ENCODE results near the gene RPAP2.
"Not testable (repeated sequence)": the region's sequence is repeated elsewhere in the genome, so short reads cannot be mapped to it uniquely, and the experiment has no call there.

RPAP2 gene

DNA sequence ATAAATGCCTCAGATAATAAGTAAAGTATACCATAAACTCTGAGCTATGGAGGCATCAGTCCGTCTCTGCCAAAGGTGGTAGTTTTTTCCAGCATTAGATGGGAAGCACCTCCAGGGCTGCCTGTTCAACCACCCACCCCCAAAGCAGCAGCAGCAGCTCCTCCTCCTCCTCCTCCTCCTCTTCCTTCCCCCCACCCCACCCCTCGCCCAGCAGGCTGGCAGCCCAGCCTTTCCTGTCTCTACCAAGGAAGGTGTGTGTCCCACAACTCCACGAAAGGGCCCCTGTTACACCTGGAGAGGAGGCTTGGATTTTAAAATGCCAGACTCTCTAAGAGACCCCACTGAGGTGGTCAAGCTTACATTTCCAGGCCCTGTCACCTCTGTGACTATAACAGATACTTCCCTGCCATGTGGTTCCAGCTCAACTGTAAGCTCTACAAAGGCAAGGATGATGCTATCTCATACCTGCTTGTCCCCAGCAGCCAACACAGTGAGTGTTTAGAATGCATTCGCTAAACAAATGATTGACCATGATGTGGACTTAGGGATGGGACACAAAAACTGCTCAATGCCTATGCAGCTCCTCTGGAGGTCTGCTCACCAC lies 111.2 kb downstream of the RPAP2 start:
- Mint-ChIP-seq H3K4me1 (peaks cover 22% of the 10 kb centered on the region), H3K9me3 (no peaks in the 10 kb centered on the region), H3K27me3 (no peaks in the 10 kb centered on the region), H3K36me3 (ENCODE audit: insufficient read depth) (no peaks in the 10 kb centered on the region), H3K4me3 (no peak overlapping the region), H3K27ac (ENCODE audit: low read depth) (no peak overlapping the region)
- DNase-seq (ENCODE audit: low spot score in 2 of 2) (no peak), ATAC-seq (replicated peaks; ENCODE audit: extremely low read depth, poor library complexity, severe bottlenecking) (no peak)

GRCh38 chr1:92410706-92411105 lies 111.8 kb downstream of the RPAP2 start:
- H3K36me3 Mint-ChIP-seq (ENCODE audit: insufficient read depth): no peaks in the 10 kb centered on the region
- H3K4me1 Mint-ChIP-seq: peaks cover 22% of the 10 kb centered on the region
- peak overlapping the region; percentile 15 for H3K4me3 Mint-ChIP-seq
- H3K9me3 Mint-ChIP-seq: no peaks in the 10 kb centered on the region
- H3K27ac Mint-ChIP-seq (ENCODE audit: low read depth): no peak overlapping the region
- no peaks in the 10 kb centered on the region for H3K27me3 Mint-ChIP-seq
- DNase-seq (ENCODE audit: low spot score in 2 of 2): no peak
- ATAC-seq (replicated peaks; ENCODE audit: extremely low read depth, poor library complexity, severe bottlenecking): peak; percentile 79

GRCh38 chr1:92411511-92411910 lies 112.7 kb downstream of the RPAP2 start:
- H3K9me3 Mint-ChIP-seq: no peaks in the 10 kb centered on the region
- H3K27ac Mint-ChIP-seq (ENCODE audit: low read depth): no peak overlapping the region
- H3K4me3 Mint-ChIP-seq: no peak overlapping the region
- H3K27me3 Mint-ChIP-seq: no peaks in the 10 kb centered on the region
- H3K36me3 Mint-ChIP-seq (ENCODE audit: insufficient read depth): no peaks in the 10 kb centered on the region
- DNase-seq (ENCODE audit: low spot score in 2 of 2) (no peak), ATAC-seq (replicated peaks; ENCODE audit: extremely low read depth, poor library complexity, severe bottlenecking) (no peak)
- peaks cover 22% of the 10 kb centered on the region for H3K4me1 Mint-ChIP-seq

DNA sequence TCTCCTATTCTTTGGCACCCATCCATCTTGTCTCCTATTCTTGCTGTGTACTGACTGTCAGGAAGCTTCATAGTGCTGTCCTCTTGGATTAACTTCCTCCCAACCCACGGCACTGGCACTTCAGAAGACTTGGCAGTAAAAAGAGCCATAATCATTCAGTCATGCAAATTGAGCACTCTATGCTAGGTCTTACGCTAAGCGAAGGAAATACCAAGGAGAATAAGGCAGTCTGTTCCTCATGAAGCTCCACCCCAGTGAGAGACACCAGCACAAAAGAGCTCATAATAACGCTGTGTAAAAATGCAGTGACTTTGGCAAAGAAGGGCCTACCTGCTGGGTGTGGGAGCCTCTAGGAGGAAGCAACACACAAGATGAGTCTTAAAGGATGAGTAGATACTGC lies 120.8 kb downstream of the RPAP2 start:
- H3K4me1 Mint-ChIP-seq: no peaks in the 10 kb centered on the region
- peaks cover 1% of the 10 kb centered on the region for H3K36me3 Mint-ChIP-seq (ENCODE audit: insufficient read depth)
- ATAC-seq (replicated peaks; ENCODE audit: extremely low read depth, poor library complexity, severe bottlenecking) (no peak), DNase-seq (ENCODE audit: low spot score in 2 of 2) (no peak)
- no peak overlapping the region for H3K4me3 Mint-ChIP-seq
- no peaks in the 10 kb centered on the region for H3K27me3 Mint-ChIP-seq
- no peaks in the 10 kb centered on the region for H3K9me3 Mint-ChIP-seq
- H3K27ac Mint-ChIP-seq (ENCODE audit: low read depth): no peak overlapping the region

- no peak overlapping the region for H3K4me3 Mint-ChIP-seq
- DNase-seq (ENCODE audit: low spot score in 2 of 2) (no peak), ATAC-seq (replicated peaks; ENCODE audit: extremely low read depth, poor library complexity, severe bottlenecking) (no peak)
- H3K36me3 Mint-ChIP-seq (ENCODE audit: insufficient read depth): peaks cover 1% of the 10 kb centered on the region
- H3K27ac Mint-ChIP-seq (ENCODE audit: low read depth): peak overlapping the region; percentile 3
- H3K4me1 Mint-ChIP-seq: no peaks in the 10 kb centered on the region
- no peaks in the 10 kb centered on the region for H3K27me3 Mint-ChIP-seq
- H3K9me3 Mint-ChIP-seq: no peaks in the 10 kb centered on the region
Observed at GRCh38 chr1:92424381-92424780, 125.5 kb downstream of the RPAP2 start.

- no peak for DNase-seq (ENCODE audit: low spot score in 2 of 2)
- H3K27ac Mint-ChIP-seq (ENCODE audit: low read depth): peak overlapping the region; percentile 3
- no peaks in the 10 kb centered on the region for H3K9me3 Mint-ChIP-seq
- H3K36me3 Mint-ChIP-seq (ENCODE audit: insufficient read depth): peaks cover 1% of the 10 kb centered on the region
- H3K4me1 Mint-ChIP-seq: no peaks in the 10 kb centered on the region
- ATAC-seq (replicated peaks; ENCODE audit: extremely low read depth, poor library complexity, severe bottlenecking): no peak
- no peak overlapping the region for H3K4me3 Mint-ChIP-seq
- H3K27me3 Mint-ChIP-seq: no peaks in the 10 kb centered on the region
Observed at GRCh38 chr1:92425617-92426016, 126.8 kb downstream of the RPAP2 start.

DNA sequence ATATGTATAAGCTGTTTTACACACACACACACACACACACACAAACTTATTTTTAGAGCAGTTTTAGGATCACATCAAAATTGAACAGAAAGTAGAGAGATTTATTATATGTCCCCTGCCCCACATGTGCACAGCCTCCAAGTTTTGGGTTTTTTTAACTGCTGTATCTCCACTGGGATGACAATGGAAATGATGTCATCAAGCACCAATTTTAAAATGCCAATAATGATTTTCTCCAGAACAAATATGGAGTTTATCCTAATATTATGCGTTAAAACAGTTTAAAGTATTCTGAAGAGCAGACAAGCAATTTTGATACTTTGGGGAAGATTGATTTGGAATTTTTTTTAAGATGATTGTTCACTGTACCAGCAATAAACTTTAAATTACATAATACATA lies 131.2 kb downstream of the RPAP2 start:
- no peak overlapping the region for H3K4me3 Mint-ChIP-seq

DNA sequence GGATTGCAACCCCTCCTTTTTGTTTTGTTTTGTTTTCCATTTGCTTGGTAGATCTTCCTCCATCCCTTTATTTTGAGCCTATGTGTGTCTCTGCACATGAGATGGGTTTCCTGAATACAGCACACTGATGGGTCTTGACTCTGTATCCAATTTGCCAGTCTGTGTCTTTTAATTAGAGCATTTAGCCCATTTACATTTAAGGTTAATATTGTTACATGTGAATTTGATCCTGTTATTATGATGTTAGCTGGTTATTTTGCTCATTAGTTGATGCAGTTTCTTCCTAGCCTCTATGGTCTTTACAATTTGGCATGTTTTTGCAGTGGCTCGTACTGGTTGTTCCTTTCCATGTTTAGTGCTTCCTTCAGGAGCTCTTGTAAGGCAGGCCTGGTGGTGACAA lies 135.7 kb downstream of the RPAP2 start:
- H3K27me3 Mint-ChIP-seq: not testable (repeated sequence)

More for the DNA sequence above, 131.2 kb downstream of the RPAP2 start:
- Mint-ChIP-seq H3K36me3 (ENCODE audit: insufficient read depth) (no peaks in the 10 kb centered on the region), H3K9me3 (peaks cover 6% of the 10 kb centered on the region), H3K4me1 (no peaks in the 10 kb centered on the region), H3K27ac (ENCODE audit: low read depth) (no peak overlapping the region), H3K27me3 (no peaks in the 10 kb centered on the region)
- ATAC-seq (replicated peaks; ENCODE audit: extremely low read depth, poor library complexity, severe bottlenecking): no peak
- DNase-seq (ENCODE audit: low spot score in 2 of 2): no peak

DNA sequence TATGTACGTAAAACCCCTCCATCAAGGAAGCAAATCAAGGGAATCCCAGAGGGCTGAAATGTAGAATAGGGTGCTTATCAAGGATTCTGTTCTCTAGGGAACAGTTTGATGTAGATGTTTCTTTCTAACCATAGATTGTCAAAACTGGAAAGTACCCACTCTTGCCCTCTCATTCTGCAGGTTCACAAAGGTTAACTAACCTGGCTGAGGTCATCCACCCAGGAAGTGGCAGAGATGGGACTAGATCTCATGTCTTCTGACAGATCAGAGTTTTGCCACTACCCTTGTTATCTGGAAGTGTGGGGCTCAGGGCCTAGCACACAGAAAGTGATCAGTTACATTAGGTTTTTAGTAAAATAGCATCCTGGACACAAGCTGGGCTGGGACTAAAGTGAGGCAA lies 140.4 kb downstream of the RPAP2 start:
- DNase-seq (ENCODE audit: low spot score in 2 of 2): no peak
- Mint-ChIP-seq H3K27ac (ENCODE audit: low read depth) (no peak overlapping the region), H3K4me1 (no peaks in the 10 kb centered on the region), H3K36me3 (ENCODE audit: insufficient read depth) (no peaks in the 10 kb centered on the region), H3K27me3 (no peaks in the 10 kb centered on the region), H3K9me3 (peaks cover 6% of the 10 kb centered on the region), H3K4me3 (no peak overlapping the region)
- ATAC-seq (replicated peaks; ENCODE audit: extremely low read depth, poor library complexity, severe bottlenecking): no peak

More for the DNA sequence above, 135.7 kb downstream of the RPAP2 start:
- H3K4me1 Mint-ChIP-seq; H3K27ac Mint-ChIP-seq (ENCODE audit: low read depth); DNase-seq (ENCODE audit: low spot score in 2 of 2); H3K36me3 Mint-ChIP-seq (ENCODE audit: insufficient read depth); H3K4me3 Mint-ChIP-seq; ATAC-seq (replicated peaks; ENCODE audit: extremely low read depth, poor library complexity, severe bottlenecking): not testable (repeated sequence)
- H3K9me3 Mint-ChIP-seq: peaks cover 12% of the 10 kb centered on the region

DNA sequence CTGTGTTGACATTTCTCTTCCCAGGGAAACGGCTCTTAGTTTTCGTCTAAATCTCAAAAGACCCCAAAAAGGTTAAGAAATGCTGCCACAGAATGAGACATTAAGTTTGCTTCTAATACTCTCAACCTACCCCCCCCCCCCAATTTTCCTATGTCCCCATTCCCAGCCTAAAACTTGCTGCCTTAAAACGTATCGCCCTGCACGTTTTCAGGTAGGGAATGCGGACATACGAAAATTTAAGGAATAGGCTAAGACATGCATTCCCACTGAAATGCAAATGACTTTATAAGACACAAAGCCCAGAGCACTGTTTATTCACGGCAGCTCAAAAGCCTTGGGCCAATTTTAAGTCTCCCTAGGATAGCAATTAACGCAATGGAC lies 142.4 kb downstream of the RPAP2 start:
- Mint-ChIP-seq H3K9me3 (no peaks in the 10 kb centered on the region), H3K36me3 (ENCODE audit: insufficient read depth) (no peaks in the 10 kb centered on the region), H3K27ac (ENCODE audit: low read depth) (no peak overlapping the region), H3K27me3 (no peaks in the 10 kb centered on the region), H3K4me3 (no peak overlapping the region), H3K4me1 (no peaks in the 10 kb centered on the region)
- DNase-seq (ENCODE audit: low spot score in 2 of 2): no peak
- ATAC-seq (replicated peaks; ENCODE audit: extremely low read depth, poor library complexity, severe bottlenecking): no peak

DNA sequence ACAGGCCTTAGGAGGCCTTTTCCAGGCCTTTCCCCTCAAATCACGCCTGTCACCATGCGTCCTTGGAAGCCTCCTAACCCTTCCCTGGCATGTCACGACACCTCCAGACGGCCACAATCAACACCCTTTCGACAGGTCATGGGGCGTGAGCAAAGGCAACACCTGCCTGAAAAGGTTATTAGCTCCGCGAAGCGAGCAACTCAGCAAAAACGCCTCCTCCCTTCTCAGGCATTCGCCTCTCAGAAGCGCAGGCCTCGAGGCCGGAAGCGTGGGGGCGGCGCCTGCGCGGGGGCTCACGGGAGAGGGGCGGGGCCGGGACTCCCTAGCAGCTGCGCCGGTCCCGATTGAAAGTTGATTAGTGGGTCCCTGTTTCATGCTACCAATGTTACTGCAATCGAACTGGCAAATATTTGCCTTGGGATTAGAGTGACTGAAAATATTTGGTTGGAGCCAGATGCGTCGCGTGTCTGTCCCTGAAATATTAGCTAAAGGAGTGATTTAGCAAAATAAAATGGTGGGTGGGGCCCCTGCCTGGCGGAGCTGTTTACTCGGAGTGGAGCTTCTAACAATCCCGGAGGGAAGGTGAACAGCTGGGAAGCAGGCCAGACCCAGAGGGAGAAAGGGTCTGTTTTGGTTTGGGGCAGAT lies 143.0 kb downstream of the RPAP2 start:
- Mint-ChIP-seq H3K4me1 (no peaks in the 10 kb centered on the region), H3K27ac (ENCODE audit: low read depth) (no peak overlapping the region), H3K4me3 (no peak overlapping the region), H3K9me3 (no peaks in the 10 kb centered on the region), H3K36me3 (ENCODE audit: insufficient read depth) (no peaks in the 10 kb centered on the region), H3K27me3 (no peaks in the 10 kb centered on the region)
- no peak for ATAC-seq (replicated peaks; ENCODE audit: extremely low read depth, poor library complexity, severe bottlenecking)
- DNase-seq (ENCODE audit: low spot score in 2 of 2): no peak

DNA sequence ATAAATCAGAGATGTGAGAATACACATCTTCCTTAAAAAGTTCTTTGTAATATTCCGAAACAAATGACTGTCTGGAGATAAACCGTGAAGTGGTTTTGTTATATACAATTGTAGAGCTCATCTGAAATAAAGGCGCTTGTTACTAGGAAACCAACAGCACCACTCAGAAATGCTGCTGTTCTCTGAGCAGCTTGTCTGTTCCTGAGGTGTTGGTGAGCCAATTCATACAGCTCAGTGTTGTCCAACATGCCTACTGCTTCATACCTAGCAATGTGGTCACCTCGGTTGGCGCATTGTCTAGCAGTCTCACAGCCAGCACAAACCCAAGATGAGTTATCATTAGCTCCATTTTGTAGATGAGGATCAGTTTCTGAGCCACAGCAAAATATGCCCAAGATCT lies 143.5 kb downstream of the RPAP2 start:
- Mint-ChIP-seq H3K4me3 (no peak overlapping the region), H3K9me3 (no peaks in the 10 kb centered on the region)
- ATAC-seq (replicated peaks; ENCODE audit: extremely low read depth, poor library complexity, severe bottlenecking): no peak

DNA sequence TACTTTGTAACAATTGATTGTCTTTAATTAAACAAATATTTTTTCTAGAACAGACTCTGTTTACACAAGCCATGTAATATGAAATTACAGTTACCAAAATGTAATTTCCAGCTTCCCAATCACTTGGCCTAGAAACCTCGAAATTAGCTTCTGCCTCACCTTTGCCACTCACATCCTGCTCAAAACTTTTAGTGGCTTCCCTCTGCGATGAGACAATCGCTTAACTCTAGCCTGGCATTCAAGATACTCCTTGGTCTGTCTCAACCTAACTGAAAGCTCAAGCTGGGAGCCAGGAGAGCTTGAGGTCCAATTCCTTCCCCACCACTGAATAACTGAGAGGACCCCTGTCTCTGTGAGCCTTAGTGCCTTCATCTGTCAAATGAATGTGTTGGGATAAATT lies 145.0 kb downstream of the RPAP2 start:
- H3K4me3 Mint-ChIP-seq: no peak overlapping the region
- no peaks in the 10 kb centered on the region for H3K9me3 Mint-ChIP-seq
- ATAC-seq (replicated peaks; ENCODE audit: extremely low read depth, poor library complexity, severe bottlenecking) (no peak), DNase-seq (ENCODE audit: low spot score in 2 of 2) (no peak)
- H3K27me3 Mint-ChIP-seq: no peaks in the 10 kb centered on the region
- H3K4me1 Mint-ChIP-seq: no peaks in the 10 kb centered on the region
- no peaks in the 10 kb centered on the region for H3K36me3 Mint-ChIP-seq (ENCODE audit: insufficient read depth)
- H3K27ac Mint-ChIP-seq (ENCODE audit: low read depth): no peak overlapping the region

More for the DNA sequence above, 143.5 kb downstream of the RPAP2 start:
- Mint-ChIP-seq H3K27me3 (no peaks in the 10 kb centered on the region), H3K4me1 (no peaks in the 10 kb centered on the region), H3K36me3 (ENCODE audit: insufficient read depth) (no peaks in the 10 kb centered on the region), H3K27ac (ENCODE audit: low read depth) (no peak overlapping the region)
- DNase-seq (ENCODE audit: low spot score in 2 of 2): no peak
